Breast epithelium (tissue), 3 donors: ENCODE data around the gene DIO1.

Experiments used
- POLR2A ChIP-seq: fragments of 450-650 bp; IDR thresholded peaks from one replicate; pipeline ENCODE4 v1.6.1; 2016; ENCODE audit warnings: antibody characterized with exemption, mild to moderate bottlenecking, moderate library complexity
- POLR2AphosphoS5 ChIP-seq, 3 donors: sonication (generic); formaldehyde crosslinking; IDR thresholded peaks; one replicate each; pipeline ENCODE4 v1.6.1; 2017; ENCODE audit warnings: antibody characterized with exemption in 3 of 3
- TF ChIP-seq, protein P1 (sequence below), 3 donors: fragments of 450-650 bp; IDR thresholded peaks; one replicate each; pipeline ENCODE4 v1.5.1; 2016 to 2017; ENCODE audit warnings: antibody characterized with exemption in 3 of 3, mild to moderate bottlenecking in 3 of 3, moderate library complexity in 3 of 3

DNA sequence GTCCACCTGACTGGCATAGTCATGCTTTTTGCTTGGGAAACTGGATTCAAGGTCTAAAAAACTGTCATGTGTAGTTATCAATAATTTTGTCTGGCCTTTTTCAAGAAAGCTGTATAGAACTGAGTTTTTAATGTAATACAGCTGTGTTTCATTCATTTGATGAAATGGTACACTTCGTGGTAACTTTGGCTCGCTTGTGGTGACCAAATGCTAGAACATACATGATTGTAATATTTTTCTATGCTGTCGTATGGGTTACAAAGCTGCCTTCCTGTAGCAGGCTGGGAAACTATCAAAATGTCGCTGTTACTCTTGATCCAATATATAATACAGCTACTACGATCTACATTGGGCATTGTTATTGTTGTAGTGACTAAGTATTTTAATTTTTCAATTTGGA lies 54.3 kb downstream of the DIO1 start:
- TF ChIP-seq, protein P1, sequence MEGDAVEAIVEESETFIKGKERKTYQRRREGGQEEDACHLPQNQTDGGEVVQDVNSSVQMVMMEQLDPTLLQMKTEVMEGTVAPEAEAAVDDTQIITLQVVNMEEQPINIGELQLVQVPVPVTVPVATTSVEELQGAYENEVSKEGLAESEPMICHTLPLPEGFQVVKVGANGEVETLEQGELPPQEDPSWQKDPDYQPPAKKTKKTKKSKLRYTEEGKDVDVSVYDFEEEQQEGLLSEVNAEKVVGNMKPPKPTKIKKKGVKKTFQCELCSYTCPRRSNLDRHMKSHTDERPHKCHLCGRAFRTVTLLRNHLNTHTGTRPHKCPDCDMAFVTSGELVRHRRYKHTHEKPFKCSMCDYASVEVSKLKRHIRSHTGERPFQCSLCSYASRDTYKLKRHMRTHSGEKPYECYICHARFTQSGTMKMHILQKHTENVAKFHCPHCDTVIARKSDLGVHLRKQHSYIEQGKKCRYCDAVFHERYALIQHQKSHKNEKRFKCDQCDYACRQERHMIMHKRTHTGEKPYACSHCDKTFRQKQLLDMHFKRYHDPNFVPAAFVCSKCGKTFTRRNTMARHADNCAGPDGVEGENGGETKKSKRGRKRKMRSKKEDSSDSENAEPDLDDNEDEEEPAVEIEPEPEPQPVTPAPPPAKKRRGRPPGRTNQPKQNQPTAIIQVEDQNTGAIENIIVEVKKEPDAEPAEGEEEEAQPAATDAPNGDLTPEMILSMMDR (IDR thresholded peaks at IDR 0.05) = no peak
- no peak for TF ChIP-seq POLR2A
- TF ChIP-seq POLR2AphosphoS5 (IDR thresholded peaks at IDR 0.05) = no peak
